HCT116 (cell line): Measurements from ENCODE around the gene TMC8. TPM values are rescaled to one million over a fixed set of nuclear protein-coding genes. Genes with fewer than 3 reads are reported as not detected.

ENCODE experiments used
- ATAC-seq: fragments of 200-7000 bp; cut with Tn5 transposase; 2 replicates; pipeline ENCODE4 v1.9.1; 2020; ENCODE audit warnings: mild to moderate bottlenecking, moderate library complexity
- BruUV-seq: library from RNA; stranded (reverse); fragments of 400-500 nt; replicated peaks from 2 replicates; lab custom pipeline; 2021; lab: Mats Ljungman, UMichigan
- CTCF ChIA-PET: fragments of 300-600 bp; sonication (Branson Sonifier 250); formaldehyde crosslinking; loops from one replicate; lab custom pipeline; 2021; ENCODE audit warnings: antibody characterized with exemption; lab: Charles Lee
- POLR2A ChIA-PET: fragments of 300-600, 350-600 bp; sonication (Branson Sonifier 250); formaldehyde crosslinking; loops from one replicate; lab custom pipeline; 2021; ENCODE audit warnings: antibody characterized with exemption; lab: Charles Lee
- RAD21 ChIA-PET, 2 experiments: fragments of 300-600 bp; sonication (Branson Sonifier 250); formaldehyde crosslinking; loops; one replicate each; lab custom pipeline; 2023; ENCODE audit warnings: low total read pairs in 2 of 2; ENCODE audit not compliant: uncharacterized antibody in 2 of 2, unreplicated experiment in 2 of 2, low non-redundant PET in 1 of 2; lab: Charles Lee
- DNase-seq: peaks from one replicate; pipeline ENCODE4 v3.0.0-alpha.2; 2010; ENCODE audit warnings: low read depth, low spot score
- H2AFZ ChIP-seq: fragments of 200-600 bp; shearing (Covaris generic), sonication (generic); 2 replicates; pipeline ENCODE4 v1.6.1; 2017; ENCODE audit warnings: low read depth, mixed run types, mixed read lengths, antibody characterized with exemption, low read length; ENCODE audit not compliant: poor library complexity, severe bottlenecking
- H3K27ac ChIP-seq: 2 replicates; pipeline ENCODE4 v1.5.1; 2012; ENCODE audit warnings: low read depth, low read length
- H3K27me3 ChIP-seq: fragments of 200-600 bp; sonication (generic); 2 replicates; pipeline ENCODE4 v1.6.1; 2016; ENCODE audit warnings: mixed run types, low read length, mixed read lengths; ENCODE audit not compliant: insufficient read depth
- H3K36me3 ChIP-seq, 2 experiments: fragments of 200-500 bp in 1 of 2; fragments of 200-600 bp in 1 of 2; sonication (Bioruptor generic) in 1 of 2; sonication (generic) in 1 of 2; 2 replicates each; pipeline versions ENCODE4 v1.5.1 to v1.6.1; 2014 to 2016; ENCODE audit warnings: low read length in 2 of 2, inconsistent platforms in 1 of 2, mixed read lengths in 1 of 2, mixed run types in 1 of 2; ENCODE audit not compliant: insufficient read depth in 2 of 2, control insufficient read depth in 1 of 2
- H3K4me1 ChIP-seq, 2 experiments: fragments of 200-600 bp in 1 of 2; sonication (generic) in 1 of 2; 2 replicates each; pipeline versions ENCODE4 v1.5.1 to v1.6.1; 2012 to 2017; ENCODE audit warnings: low read length in 2 of 2, inconsistent platforms in 1 of 2, mild to moderate bottlenecking in 1 of 2, mixed read lengths in 1 of 2, mixed run types in 1 of 2, moderate library complexity in 1 of 2; ENCODE audit not compliant: insufficient read depth in 2 of 2, control insufficient read depth in 1 of 2
- H3K4me2 ChIP-seq: fragments of 200-600 bp; sonication (generic); 2 replicates; pipeline ENCODE4 v1.6.1; 2017; ENCODE audit warnings: mixed run types, low read length, mixed read lengths
- H3K4me3 ChIP-seq, 2 experiments: fragments of 200-600 bp in 1 of 2; sonication (generic) in 1 of 2; replicated peaks in 1 of 2; 2 replicates each; pipeline ENCODE4 v1.5.1; 2011 to 2016; ENCODE audit warnings: low read length in 2 of 2, control low read depth in 1 of 2, low read depth in 1 of 2, mild to moderate bottlenecking in 1 of 2, mixed read lengths in 1 of 2, mixed run types in 1 of 2
- H3K79me2 ChIP-seq: fragments of 200-600 bp; sonication (generic); 2 replicates; pipeline ENCODE4 v1.6.1; 2017; ENCODE audit warnings: mild to moderate bottlenecking, mixed run types, low read length, moderate library complexity, mixed read lengths; ENCODE audit not compliant: insufficient read depth
- H3K9ac ChIP-seq: fragments of 200-600 bp; sonication (generic); 2 replicates; pipeline ENCODE4 v1.6.1; 2016; ENCODE audit warnings: low read length, mixed read lengths
- H3K9me2 ChIP-seq: fragments of 200-600 bp; sonication (generic), shearing (Covaris generic); 2 replicates; pipeline ENCODE4 v1.6.1; 2017; ENCODE audit warnings: mixed run types, mild to moderate bottlenecking, moderate library complexity; ENCODE audit not compliant: insufficient read depth
- H3K9me3 ChIP-seq, 2 experiments: fragments of 200-500 bp in 1 of 2; fragments of 200-600 bp in 1 of 2; sonication (Bioruptor generic) in 1 of 2; sonication (generic) in 1 of 2; 2 replicates each; pipeline ENCODE4 v1.6.1; 2014 to 2017; ENCODE audit warnings: low read length in 2 of 2, mixed read lengths in 2 of 2, inconsistent platforms in 1 of 2, low read depth in 1 of 2, mild to moderate bottlenecking in 1 of 2, mixed run types in 1 of 2, moderate library complexity in 1 of 2; ENCODE audit not compliant: control insufficient read depth in 1 of 2, insufficient read depth in 1 of 2
- H4K20me1 ChIP-seq: fragments of 200-600 bp; sonication (generic), shearing (Covaris generic); 2 replicates; pipeline ENCODE4 v1.6.1; 2017; ENCODE audit warnings: mixed run types, mild to moderate bottlenecking, moderate library complexity; ENCODE audit not compliant: insufficient read depth
- ATF3 ChIP-seq: IDR thresholded peaks from 2 replicates; pipeline ENCODE4 v1.6.1; 2012
- CBX3 ChIP-seq: IDR thresholded peaks from 2 replicates; pipeline ENCODE4 v1.6.1; 2012; ENCODE audit warnings: low read depth
- ELF1 ChIP-seq: IDR thresholded peaks from 2 replicates; pipeline ENCODE4 v1.6.1; 2012; ENCODE audit warnings: low read depth, borderline replicate concordance
- JUND ChIP-seq: IDR thresholded peaks from 2 replicates; pipeline ENCODE4 v1.6.1; 2012
- MAX ChIP-seq: IDR thresholded peaks from 2 replicates; pipeline ENCODE4 v1.6.1; 2012
- POLR2A ChIP-seq: IDR thresholded peaks from 2 replicates; pipeline ENCODE4 v1.7.0; 2011; ENCODE audit warnings: borderline replicate concordance; ENCODE audit not compliant: insufficient read depth, insufficient read length; ENCODE audit errors: extremely low read depth
- POLR2AphosphoS5 ChIP-seq: IDR thresholded peaks from 2 replicates; pipeline ENCODE4 v1.6.1; 2011; ENCODE audit warnings: mild to moderate bottlenecking, low read depth, low read length, moderate library complexity
- RAD21 ChIP-seq: IDR thresholded peaks from 2 replicates; pipeline ENCODE4 v1.6.1; 2012; ENCODE audit warnings: low read depth, mild to moderate bottlenecking
- REST ChIP-seq: IDR thresholded peaks from 2 replicates; pipeline ENCODE4 v1.6.1; 2012; ENCODE audit warnings: low read depth
- SIN3A ChIP-seq: IDR thresholded peaks from 2 replicates; pipeline ENCODE4 v1.6.1; 2012; ENCODE audit warnings: low read depth
- SP1 ChIP-seq: IDR thresholded peaks from 2 replicates; pipeline ENCODE4 v1.6.1; 2012; ENCODE audit warnings: low read depth
- SRF ChIP-seq: IDR thresholded peaks from 2 replicates; pipeline ENCODE4 v1.6.1; 2012; ENCODE audit warnings: low read depth
- TCF7L2 ChIP-seq: IDR thresholded peaks from 2 replicates; pipeline ENCODE4 v1.7.0; 2011; ENCODE audit warnings: borderline replicate concordance, inconsistent platforms; ENCODE audit not compliant: insufficient read depth, insufficient read length; ENCODE audit errors: extremely low read depth
- ZBTB33 ChIP-seq: IDR thresholded peaks from 2 replicates; pipeline ENCODE4 v1.6.1; 2011; ENCODE audit warnings: mild to moderate bottlenecking, low read length, moderate library complexity; ENCODE audit not compliant: insufficient replicate concordance; ENCODE audit errors: extremely low read depth
- ZFX ChIP-seq: fragments of 450-650 bp; IDR thresholded peaks from 2 replicates; pipeline ENCODE4 v1.6.1; 2017
- intact Hi-C: fragments of 100-400 bp; cut with micrococcal nuclease; formaldehyde crosslinking; loops from 2 replicates; pipeline ENCODE4 v1.10.0; 2022
- total RNA-seq: library from RNA; stranded (reverse); gene quantifications from one replicate; pipeline ENCODE4 v1.2.1, GENCODE V29; 2021; ENCODE audit not compliant: unreplicated experiment

Gene TMC8
- total RNA-seq, 1 experiment from 2014 or later: 7.8 TPM

- ChIA-PET POLR2A (interaction anchor here (1.6 kb wide), 1 partner anchor 9 kb away, joined by 5 read pairs; the partner anchor contains the start of gene TMC6), RAD21 (no interaction called here), CTCF (interaction anchor here (0.8 to 1.4 kb wide), 2 partner anchors 33 to 133 kb away, joined by 3 read pairs; no protein-coding TSS in a partner anchor)
- H3K9me3 ChIP-seq: no peaks in the 10 kb centered on the region
- H4K20me1 ChIP-seq: no peaks in the 10 kb centered on the region
- ATAC-seq (no peak), DNase-seq (no peak)
- intact Hi-C loops: loop anchor here (10.0 kb wide), 1 partner anchor 306 kb away; no protein-coding TSS in a partner anchor
- no peaks in the 10 kb centered on the region for H3K4me1 ChIP-seq
- no peaks in the 10 kb centered on the region for H3K27me3 ChIP-seq
- BruUV-seq: no TSS peak
- H3K4me2 ChIP-seq: no peak overlapping the region
- no peaks in the 10 kb centered on the region for H3K79me2 ChIP-seq
- no peak for TF ChIP-seq SRF
- no peak for TF ChIP-seq TCF7L2
- no peak for TF ChIP-seq RAD21
- TF ChIP-seq CBX3: no peak
- no peak for TF ChIP-seq SIN3A
- TF ChIP-seq ATF3: no peak
- TF ChIP-seq ZBTB33: no peak
- no peak for TF ChIP-seq POLR2A
- TF ChIP-seq SP1: no peak
- TF ChIP-seq MAX: no peak
- no peak for TF ChIP-seq ZFX
- no peak for TF ChIP-seq ELF1
- no peak for TF ChIP-seq JUND
- no peak for TF ChIP-seq POLR2AphosphoS5
- no peak for TF ChIP-seq REST
- peaks cover 5 to 23% of the 10 kb centered on the region in 2 experiments; a peak in 3 of 4 replicates for H3K36me3 ChIP-seq
- H3K27ac ChIP-seq: no peak overlapping the region
- no peak overlapping the region for H3K9ac ChIP-seq
- no peaks in the 10 kb centered on the region for H3K9me2 ChIP-seq
- no peak overlapping the region for H3K4me3 ChIP-seq
- no peak overlapping the region for H2AFZ ChIP-seq
Measured at GRCh38 chr17:78118801-78119241, 11.8 kb upstream of the TMC8 start.
